K562 (cell line): ENCODE measurements around the gene YAP1. TPM values are rescaled to one million over a fixed set of nuclear protein-coding genes. Genes with fewer than 3 reads are reported as not detected.

Experiments used
- CREBBP ChIP-seq: IDR thresholded peaks from one replicate; pipeline ENCODE4 v1.6.1; 2012; ENCODE audit warnings: low read depth, mild to moderate bottlenecking, control low read depth, inconsistent platforms, low read length
- DMBX1 ChIP-seq: fragments of 250-450 bp; sonication (Bioruptor Pico); IDR thresholded peaks from 2 replicates; pipeline ENCODE4 v1.8.0; 2022; ENCODE audit warnings: inconsistent platforms, mild to moderate bottlenecking, moderate library complexity, borderline replicate concordance
- NFE2 ChIP-seq: IDR thresholded peaks from 2 replicates; pipeline ENCODE4 v1.6.1; 2014; ENCODE audit warnings: antibody characterized with exemption, low read depth
- NFYB ChIP-seq: IDR thresholded peaks from 2 replicates; pipeline ENCODE4 v1.6.1; 2011; ENCODE audit warnings: mild to moderate bottlenecking, moderate library complexity; ENCODE audit not compliant: insufficient read length; ENCODE audit errors: extremely low read depth
- RB1 ChIP-seq: fragments of 450-650 bp; IDR thresholded peaks from 2 replicates; pipeline ENCODE4 v1.6.1; 2017; ENCODE audit warnings: low read depth, mild to moderate bottlenecking
- RUNX1 ChIP-seq: sonication (generic); IDR thresholded peaks from 2 replicates; pipeline ENCODE4 v1.6.1; 2016; ENCODE audit warnings: antibody characterized with exemption, low read depth
- TSC22D4 ChIP-seq: fragments of 450-650 bp; IDR thresholded peaks from 2 replicates; pipeline ENCODE4 v1.6.1; 2016; ENCODE audit warnings: missing genetic modification characterization, missing biosample characterization, control low read depth
- polyA plus RNA-seq, 8 experiments: library from polyadenylated mRNA; depleted of rRNA in 4 of 8; stranded (reverse) in 5 of 8; unstranded in 3 of 8; fragments of >200 nt; fragmentation: Nextera tagmentation in 2 of 8; fragmentation: Illumina TruSeq in 1 of 8; extraction: Ambion mirVana in 2 of 8; extraction: Trizol in 1 of 8; gene quantifications; 2 replicates each; pipeline versions ENCODE4 v1.2.1 to v1.2.3, GENCODE V29; 2011 to 2014; ENCODE audit warnings: inconsistent platforms in 1 of 8, missing spikeins in 1 of 8
- total RNA-seq, 7 experiments: library from RNA; depleted of rRNA in 6 of 7; stranded (reverse); fragments of >200 nt in 6 of 7; fragmentation: Illumina TruSeq in 2 of 7; extraction: Trizol in 2 of 7; gene quantifications; 2 replicates each; pipeline versions ENCODE4 v1.2.1 to v1.2.3, GENCODE V29; 2011 to 2021; ENCODE audit warnings: low replicate concordance in 1 of 7
- TF ChIP-seq, protein P1 (sequence below), 2 experiments: IDR thresholded peaks; 2 replicates each; pipeline ENCODE4 v1.6.1; 2011; ENCODE audit warnings: borderline replicate concordance in 1 of 2, control low read depth in 1 of 2, low read depth in 1 of 2, low read length in 1 of 2, mild to moderate bottlenecking in 1 of 2, mixed read lengths in 1 of 2, moderate library complexity in 1 of 2; ENCODE audit not compliant: insufficient read depth in 1 of 2, insufficient read length in 1 of 2, poor library complexity in 1 of 2, severe bottlenecking in 1 of 2; ENCODE audit errors: extremely low read depth in 1 of 2
- TF ChIP-seq, protein P2 (sequence below), 2 experiments: IDR thresholded peaks; 2 replicates each; pipeline ENCODE4 v1.6.1; 2012; ENCODE audit warnings: improper control_type of control experiment in 2 of 2, low read depth in 2 of 2, low read length in 2 of 2, borderline replicate concordance in 1 of 2
- TF ChIP-seq, protein P3 (sequence below): fragments of 250-450 bp; sonication (Bioruptor Pico); IDR thresholded peaks from 2 replicates; pipeline ENCODE4 v1.4.0; 2020; ENCODE audit warnings: borderline replicate concordance
- TF ChIP-seq, protein P4 (sequence below), 2 experiments: fragments of 450-650 bp; IDR thresholded peaks; 2 replicates each; pipeline ENCODE4 v1.6.1; 2018; ENCODE audit warnings: mild to moderate bottlenecking in 2 of 2, low read depth in 1 of 2; ENCODE audit not compliant: partially characterized antibody in 2 of 2
- TF ChIP-seq, protein P5 (sequence below): fragments of 450-650 bp; formaldehyde crosslinking; IDR thresholded peaks from 2 replicates; pipeline ENCODE4 v1.4.0; 2020; ENCODE audit warnings: mild to moderate bottlenecking, moderate library complexity
- TF ChIP-seq, protein P6 (sequence below): fragments of 450-650 bp; IDR thresholded peaks from 2 replicates; pipeline ENCODE4 v1.6.1; 2017; ENCODE audit warnings: mild to moderate bottlenecking, moderate library complexity

The YAP1 gene
- total and polyA plus RNA-seq, 9 of the 15 experiments (the other 6 are each of a cell fraction or from before 2014, with no cell fraction given) = 0.18 TPM; not detected in 8

DNA sequence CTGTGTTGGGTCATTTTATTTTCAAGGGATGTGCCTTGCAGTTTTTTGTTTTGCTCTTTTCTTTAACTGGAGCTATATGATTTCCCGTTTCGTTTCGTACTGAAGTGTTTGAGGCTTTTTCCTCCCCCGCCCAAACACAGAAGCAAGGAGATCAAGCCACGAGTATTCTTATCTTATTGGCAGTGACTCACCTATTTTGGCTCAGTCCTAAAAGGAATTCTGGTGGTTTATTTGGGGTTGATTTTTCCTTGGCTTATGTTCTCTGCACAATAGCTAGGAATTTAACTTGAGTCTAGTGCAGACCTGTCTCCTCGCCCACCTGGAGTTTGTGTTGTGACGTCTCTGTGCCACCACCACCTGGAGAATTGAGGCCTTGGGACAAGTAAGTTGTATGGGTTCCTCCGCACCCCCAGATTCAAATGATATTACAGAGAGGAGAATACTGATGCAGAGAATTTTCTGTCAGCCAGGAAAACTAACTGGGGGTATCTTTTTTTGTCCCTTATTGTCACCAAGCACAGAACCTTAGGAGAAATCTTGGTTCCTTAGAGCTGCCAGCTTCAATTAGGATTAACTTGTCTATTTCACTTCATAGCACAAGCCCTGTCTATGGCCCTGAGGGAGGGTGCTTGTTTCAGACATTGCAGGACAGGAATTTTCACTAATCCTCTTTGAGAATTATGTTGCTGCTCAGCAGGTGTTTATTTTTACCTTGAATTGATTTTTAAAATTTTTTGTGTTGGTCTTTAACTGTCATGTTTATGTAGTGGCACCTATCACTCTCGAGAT lies 116.6 kb downstream of the YAP1 start (continued):
- TF ChIP-seq, protein P1, sequence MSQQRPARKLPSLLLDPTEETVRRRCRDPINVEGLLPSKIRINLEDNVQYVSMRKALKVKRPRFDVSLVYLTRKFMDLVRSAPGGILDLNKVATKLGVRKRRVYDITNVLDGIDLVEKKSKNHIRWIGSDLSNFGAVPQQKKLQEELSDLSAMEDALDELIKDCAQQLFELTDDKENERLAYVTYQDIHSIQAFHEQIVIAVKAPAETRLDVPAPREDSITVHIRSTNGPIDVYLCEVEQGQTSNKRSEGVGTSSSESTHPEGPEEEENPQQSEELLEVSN (IDR thresholded peaks at IDR 0.05; ENCODE audit: borderline replicate concordance in 1 of 2, extremely low read depth in 1 of 2, insufficient read depth in 1 of 2, insufficient read length in 1 of 2, low read depth in 1 of 2, low read length in 1 of 2, poor library complexity in 1 of 2, severe bottlenecking in 1 of 2) = no peak
- TF ChIP-seq NFYB (no peak), NFE2 (peak; percentile 63), DMBX1 (no peak), RUNX1 (no peak), TSC22D4 (tag) (no peak), CREBBP (no peak), RB1 (no peak)
- TF ChIP-seq, protein P2, sequence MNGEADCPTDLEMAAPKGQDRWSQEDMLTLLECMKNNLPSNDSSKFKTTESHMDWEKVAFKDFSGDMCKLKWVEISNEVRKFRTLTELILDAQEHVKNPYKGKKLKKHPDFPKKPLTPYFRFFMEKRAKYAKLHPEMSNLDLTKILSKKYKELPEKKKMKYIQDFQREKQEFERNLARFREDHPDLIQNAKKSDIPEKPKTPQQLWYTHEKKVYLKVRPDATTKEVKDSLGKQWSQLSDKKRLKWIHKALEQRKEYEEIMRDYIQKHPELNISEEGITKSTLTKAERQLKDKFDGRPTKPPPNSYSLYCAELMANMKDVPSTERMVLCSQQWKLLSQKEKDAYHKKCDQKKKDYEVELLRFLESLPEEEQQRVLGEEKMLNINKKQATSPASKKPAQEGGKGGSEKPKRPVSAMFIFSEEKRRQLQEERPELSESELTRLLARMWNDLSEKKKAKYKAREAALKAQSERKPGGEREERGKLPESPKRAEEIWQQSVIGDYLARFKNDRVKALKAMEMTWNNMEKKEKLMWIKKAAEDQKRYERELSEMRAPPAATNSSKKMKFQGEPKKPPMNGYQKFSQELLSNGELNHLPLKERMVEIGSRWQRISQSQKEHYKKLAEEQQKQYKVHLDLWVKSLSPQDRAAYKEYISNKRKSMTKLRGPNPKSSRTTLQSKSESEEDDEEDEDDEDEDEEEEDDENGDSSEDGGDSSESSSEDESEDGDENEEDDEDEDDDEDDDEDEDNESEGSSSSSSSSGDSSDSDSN (IDR thresholded peaks at IDR 0.05; ENCODE audit: borderline replicate concordance in 1 of 2, low read depth in 2 of 2, low read length in 2 of 2) = no peak
- TF ChIP-seq, protein P3, sequence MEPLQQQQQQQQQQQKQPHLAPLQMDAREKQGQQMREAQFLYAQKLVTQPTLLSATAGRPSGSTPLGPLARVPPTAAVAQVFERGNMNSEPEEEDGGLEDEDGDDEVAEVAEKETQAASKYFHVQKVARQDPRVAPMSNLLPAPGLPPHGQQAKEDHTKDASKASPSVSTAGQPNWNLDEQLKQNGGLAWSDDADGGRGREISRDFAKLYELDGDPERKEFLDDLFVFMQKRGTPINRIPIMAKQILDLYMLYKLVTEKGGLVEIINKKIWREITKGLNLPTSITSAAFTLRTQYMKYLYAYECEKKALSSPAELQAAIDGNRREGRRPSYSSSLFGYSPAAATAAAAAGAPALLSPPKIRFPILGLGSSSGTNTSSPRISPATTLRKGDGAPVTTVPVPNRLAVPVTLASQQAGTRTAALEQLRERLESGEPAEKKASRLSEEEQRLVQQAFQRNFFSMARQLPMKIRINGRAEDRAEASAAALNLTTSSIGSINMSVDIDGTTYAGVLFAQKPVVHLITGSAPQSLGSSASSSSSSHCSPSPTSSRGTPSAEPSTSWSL = no peak
- TF ChIP-seq, protein P4, sequence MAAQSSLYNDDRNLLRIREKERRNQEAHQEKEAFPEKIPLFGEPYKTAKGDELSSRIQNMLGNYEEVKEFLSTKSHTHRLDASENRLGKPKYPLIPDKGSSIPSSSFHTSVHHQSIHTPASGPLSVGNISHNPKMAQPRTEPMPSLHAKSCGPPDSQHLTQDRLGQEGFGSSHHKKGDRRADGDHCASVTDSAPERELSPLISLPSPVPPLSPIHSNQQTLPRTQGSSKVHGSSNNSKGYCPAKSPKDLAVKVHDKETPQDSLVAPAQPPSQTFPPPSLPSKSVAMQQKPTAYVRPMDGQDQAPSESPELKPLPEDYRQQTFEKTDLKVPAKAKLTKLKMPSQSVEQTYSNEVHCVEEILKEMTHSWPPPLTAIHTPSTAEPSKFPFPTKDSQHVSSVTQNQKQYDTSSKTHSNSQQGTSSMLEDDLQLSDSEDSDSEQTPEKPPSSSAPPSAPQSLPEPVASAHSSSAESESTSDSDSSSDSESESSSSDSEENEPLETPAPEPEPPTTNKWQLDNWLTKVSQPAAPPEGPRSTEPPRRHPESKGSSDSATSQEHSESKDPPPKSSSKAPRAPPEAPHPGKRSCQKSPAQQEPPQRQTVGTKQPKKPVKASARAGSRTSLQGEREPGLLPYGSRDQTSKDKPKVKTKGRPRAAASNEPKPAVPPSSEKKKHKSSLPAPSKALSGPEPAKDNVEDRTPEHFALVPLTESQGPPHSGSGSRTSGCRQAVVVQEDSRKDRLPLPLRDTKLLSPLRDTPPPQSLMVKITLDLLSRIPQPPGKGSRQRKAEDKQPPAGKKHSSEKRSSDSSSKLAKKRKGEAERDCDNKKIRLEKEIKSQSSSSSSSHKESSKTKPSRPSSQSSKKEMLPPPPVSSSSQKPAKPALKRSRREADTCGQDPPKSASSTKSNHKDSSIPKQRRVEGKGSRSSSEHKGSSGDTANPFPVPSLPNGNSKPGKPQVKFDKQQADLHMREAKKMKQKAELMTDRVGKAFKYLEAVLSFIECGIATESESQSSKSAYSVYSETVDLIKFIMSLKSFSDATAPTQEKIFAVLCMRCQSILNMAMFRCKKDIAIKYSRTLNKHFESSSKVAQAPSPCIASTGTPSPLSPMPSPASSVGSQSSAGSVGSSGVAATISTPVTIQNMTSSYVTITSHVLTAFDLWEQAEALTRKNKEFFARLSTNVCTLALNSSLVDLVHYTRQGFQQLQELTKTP (IDR thresholded peaks at IDR 0.05; ENCODE audit: low read depth in 1 of 2, partially characterized antibody in 2 of 2) = no peak
- TF ChIP-seq, protein P5, sequence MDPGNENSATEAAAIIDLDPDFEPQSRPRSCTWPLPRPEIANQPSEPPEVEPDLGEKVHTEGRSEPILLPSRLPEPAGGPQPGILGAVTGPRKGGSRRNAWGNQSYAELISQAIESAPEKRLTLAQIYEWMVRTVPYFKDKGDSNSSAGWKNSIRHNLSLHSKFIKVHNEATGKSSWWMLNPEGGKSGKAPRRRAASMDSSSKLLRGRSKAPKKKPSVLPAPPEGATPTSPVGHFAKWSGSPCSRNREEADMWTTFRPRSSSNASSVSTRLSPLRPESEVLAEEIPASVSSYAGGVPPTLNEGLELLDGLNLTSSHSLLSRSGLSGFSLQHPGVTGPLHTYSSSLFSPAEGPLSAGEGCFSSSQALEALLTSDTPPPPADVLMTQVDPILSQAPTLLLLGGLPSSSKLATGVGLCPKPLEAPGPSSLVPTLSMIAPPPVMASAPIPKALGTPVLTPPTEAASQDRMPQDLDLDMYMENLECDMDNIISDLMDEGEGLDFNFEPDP (CRISPR knock-in tag) = no peak
- TF ChIP-seq, protein P6, sequence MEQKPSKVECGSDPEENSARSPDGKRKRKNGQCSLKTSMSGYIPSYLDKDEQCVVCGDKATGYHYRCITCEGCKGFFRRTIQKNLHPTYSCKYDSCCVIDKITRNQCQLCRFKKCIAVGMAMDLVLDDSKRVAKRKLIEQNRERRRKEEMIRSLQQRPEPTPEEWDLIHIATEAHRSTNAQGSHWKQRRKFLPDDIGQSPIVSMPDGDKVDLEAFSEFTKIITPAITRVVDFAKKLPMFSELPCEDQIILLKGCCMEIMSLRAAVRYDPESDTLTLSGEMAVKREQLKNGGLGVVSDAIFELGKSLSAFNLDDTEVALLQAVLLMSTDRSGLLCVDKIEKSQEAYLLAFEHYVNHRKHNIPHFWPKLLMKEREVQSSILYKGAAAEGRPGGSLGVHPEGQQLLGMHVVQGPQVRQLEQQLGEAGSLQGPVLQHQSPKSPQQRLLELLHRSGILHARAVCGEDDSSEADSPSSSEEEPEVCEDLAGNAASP = no peak
